Left ventricle myocardium superior (tissue), 1 donor: ENCODE measurements around the gene SMIM1. TPM values are rescaled to one million over a fixed set of nuclear protein-coding genes. Genes with fewer than 3 reads are reported as not detected.

Source experiments
- ATAC-seq: fragments of 200-7000 bp; cut with Tn5 transposase; one replicate; pipeline ENCODE4 v1.9.1; 2020; ENCODE audit warnings: mild to moderate bottlenecking, moderate library complexity
- DNase-seq: peaks from one replicate; pipeline ENCODE4 v3.0.0-alpha.2; 2020
- intact Hi-C: fragments of 100-400 bp; cut with micrococcal nuclease; formaldehyde crosslinking; loops from one replicate; pipeline ENCODE4 v1.11.0; 2022
- total RNA-seq: library from RNA; stranded (reverse); fragmentation: NEBNext Ultra II Directional; extraction: Animal tissue kit (Norgen Biotek cat#: 25700); gene quantifications from one replicate; pipeline ENCODE4 v1.2.1, GENCODE V29; 2021
- donor health status: DM: no; HTN: yes; CAD: no; lungs with severe emphysema.

SMIM1 gene
- total RNA-seq, 1 donor from 2014 or later = 15.3 TPM

- intact Hi-C loops = no loop called here
- no peak for DNase-seq
Observed at GRCh38 chr1:3750741-3751140, 21.8 kb upstream of the SMIM1 start.

GRCh38 chr1:3752400-3752945 lies 20.1 kb upstream of the SMIM1 start, which contains the start of gene CCDC27:
CCDC27 (plus strand) TSS chr1:3752450; CDS start chr1:3752482, 32 bp downstream.
- intact Hi-C loops = no loop called here
- ATAC-seq (no peak), DNase-seq (no peak)

More at GRCh38 chr1:3750741-3751140, 21.8 kb upstream of the SMIM1 start:
- ATAC-seq = no peak

GRCh38 chr1:3753656-3754454 lies 18.7 kb upstream of the SMIM1 start:
- intact Hi-C loops = no loop called here
- ATAC-seq (no peak), DNase-seq (no peak)

- DNase-seq = no peak
- intact Hi-C loops = no loop called here
- no peak for ATAC-seq
Observed at GRCh38 chr1:3756394-3756793, 16.2 kb upstream of the SMIM1 start.

- intact Hi-C loops = no loop called here
- ATAC-seq = no peak
- DNase-seq = no peak
Observed at GRCh38 chr1:3759164-3759563, 13.4 kb upstream of the SMIM1 start.

GRCh38 chr1:3759796-3760195 lies 12.8 kb upstream of the SMIM1 start:
- intact Hi-C loops = no loop called here
- no peak for ATAC-seq
- DNase-seq = no peak

GRCh38 chr1:3761296-3762010 lies 11.1 kb upstream of the SMIM1 start:
- no peak for ATAC-seq
- intact Hi-C loops = no loop called here

GRCh38 chr1:3762151-3762872 lies 10.2 kb upstream of the SMIM1 start:
- intact Hi-C loops = no loop called here
- ATAC-seq = no peak
- DNase-seq = no peak

More at GRCh38 chr1:3761296-3762010, 11.1 kb upstream of the SMIM1 start:
- DNase-seq = no peak

- ATAC-seq = no peak
- intact Hi-C loops = no loop called here
- no peak for DNase-seq
Observed at GRCh38 chr1:3762873-3763228, 9.7 kb upstream of the SMIM1 start.

- DNase-seq (no peak), ATAC-seq (no peak)
- intact Hi-C loops = no loop called here
Observed at GRCh38 chr1:3763351-3764125, 9.0 kb upstream of the SMIM1 start.

- intact Hi-C loops = no loop called here
- DNase-seq = no peak
Observed at GRCh38 chr1:3767328-3767925, 5.1 kb upstream of the SMIM1 start.

GRCh38 chr1:3768811-3769390 lies 3.6 kb upstream of the SMIM1 start:
- ATAC-seq (no peak), DNase-seq (no peak)
- intact Hi-C loops = no loop called here

More at GRCh38 chr1:3767328-3767925, 5.1 kb upstream of the SMIM1 start:
- ATAC-seq = no peak

GRCh38 chr1:3770047-3770765 lies 2.3 kb upstream of the SMIM1 start:
- DNase-seq (no peak), ATAC-seq (no peak)
- intact Hi-C loops = no loop called here

- DNase-seq (no peak), ATAC-seq (peak; percentile 16)
- intact Hi-C loops = no loop called here
Observed at GRCh38 chr1:3771108-3772026, 1.2 kb upstream of the SMIM1 start.

GRCh38 chr1:3772027-3772714 lies 378 bp upstream of the SMIM1 start:
- intact Hi-C loops = no loop called here
- ATAC-seq = peak; percentile 87
- DNase-seq = peak; percentile 94
